ENCODE results near the gene ZMYND8.

The ZMYND8 gene

GRCh38 chr20:47354714-47355488, 1.6 kb downstream of the ZMYND8 start:
- FAIRE-seq, result no peak

GRCh38 chr20:47354464-47354713, 2.1 kb downstream of the ZMYND8 start:
- FAIRE-seq, result no peak
- no peak for DNase-seq (ENCODE audit: low spot score)

More at GRCh38 chr20:47354714-47355488, 1.6 kb downstream of the ZMYND8 start:
- DNase-seq (ENCODE audit: low spot score), result no peak

GRCh38 chr20:47353692-47354463, 2.6 kb downstream of the ZMYND8 start:
- no peak for FAIRE-seq
- no peak for DNase-seq (ENCODE audit: low spot score)

GRCh38 chr20:47353239-47353691, 3.2 kb downstream of the ZMYND8 start:
- FAIRE-seq, result no peak
- no peak for DNase-seq (ENCODE audit: low spot score)

GRCh38 chr20:47352332-47353238, 3.9 kb downstream of the ZMYND8 start:
- FAIRE-seq (no peak), DNase-seq (ENCODE audit: low spot score) (no peak)

GRCh38 chr20:47351643-47352331, 4.7 kb downstream of the ZMYND8 start:
- no peak for DNase-seq (ENCODE audit: low spot score)

GRCh38 chr20:47350691-47351545, 5.6 kb downstream of the ZMYND8 start:
- DNase-seq (ENCODE audit: low spot score) (no peak), FAIRE-seq (no peak)

More at GRCh38 chr20:47351643-47352331, 4.7 kb downstream of the ZMYND8 start:
- FAIRE-seq, result no peak

- FAIRE-seq, result no peak
- no peak for DNase-seq (ENCODE audit: low spot score)
Observed at GRCh38 chr20:47350181-47350550, 6.3 kb downstream of the ZMYND8 start.

- FAIRE-seq, result no peak
- DNase-seq (ENCODE audit: low spot score), result no peak
Observed at GRCh38 chr20:47349365-47350180, 6.9 kb downstream of the ZMYND8 start.

GRCh38 chr20:47348539-47349142, 7.9 kb downstream of the ZMYND8 start:
- no peak for DNase-seq (ENCODE audit: low spot score)
- FAIRE-seq, result no peak

GRCh38 chr20:47347661-47348435, 8.7 kb downstream of the ZMYND8 start:
- DNase-seq (ENCODE audit: low spot score) (no peak), FAIRE-seq (no peak)

- DNase-seq (ENCODE audit: low spot score), result no peak
Observed at GRCh38 chr20:47346172-47346571, 10.3 kb downstream of the ZMYND8 start.

GRCh38 chr20:47345214-47345613, 11.3 kb downstream of the ZMYND8 start:
- no peak for FAIRE-seq
- no peak for DNase-seq (ENCODE audit: low spot score)

More at GRCh38 chr20:47346172-47346571, 10.3 kb downstream of the ZMYND8 start:
- no peak for FAIRE-seq

- DNase-seq (ENCODE audit: low spot score) (no peak), FAIRE-seq (no peak)
Observed at GRCh38 chr20:47343007-47343472, 13.5 kb downstream of the ZMYND8 start.

- FAIRE-seq (no peak), DNase-seq (ENCODE audit: low spot score) (no peak)
Observed at GRCh38 chr20:47338131-47338628, 18.3 kb downstream of the ZMYND8 start.

- FAIRE-seq, result no peak
- no peak for DNase-seq (ENCODE audit: low spot score)
Observed at GRCh38 chr20:47337413-47337812, 19.1 kb downstream of the ZMYND8 start.

- DNase-seq (ENCODE audit: low spot score) (no peak), FAIRE-seq (no peak)
Observed at GRCh38 chr20:47336129-47336754, 20.3 kb downstream of the ZMYND8 start.
